NCI-H1105 (cell line): ENCODE data around the gene FHOD1.

Experiments
- DNase-seq: peaks from one replicate; lab custom pipeline; 2025; lab: John Stamatoyannopoulos, UW

FHOD1 gene

GRCh38 chr16:67277294-67277998, 30.2 kb upstream of the FHOD1 start:
- no peak for DNase-seq

- DNase-seq, result no peak
These were observed 28.0 kb upstream of the FHOD1 start for GRCh38 chr16:67275321-67275720.

GRCh38 chr16:67271446-67271845, 24.2 kb upstream of the FHOD1 start:
- no peak for DNase-seq

GRCh38 chr16:67270931-67271338, 23.7 kb upstream of the FHOD1 start:
- no peak for DNase-seq

GRCh38 chr16:67269766-67270165, 22.5 kb upstream of the FHOD1 start:
- no peak for DNase-seq

GRCh38 chr16:67268136-67268579, 20.9 kb upstream of the FHOD1 start:
- DNase-seq, result no peak

- DNase-seq, result no peak
These were observed 18.6 kb upstream of the FHOD1 start for GRCh38 chr16:67265834-67266233.

- no peak for DNase-seq
These were observed 17.6 kb upstream of the FHOD1 start for GRCh38 chr16:67264866-67265265.

GRCh38 chr16:67264277-67264676, 17.0 kb upstream of the FHOD1 start:
- no peak for DNase-seq

GRCh38 chr16:67263201-67263600, 15.9 kb upstream of the FHOD1 start:
- no peak for DNase-seq

- DNase-seq, result no peak
These were observed 13.3 kb upstream of the FHOD1 start for GRCh38 chr16:67260426-67261063.

- no peak for DNase-seq
These were observed 12.4 kb upstream of the FHOD1 start for GRCh38 chr16:67259705-67260104.

- no peak for DNase-seq
These were observed 11.0 kb upstream of the FHOD1 start for GRCh38 chr16:67258161-67258835.

GRCh38 chr16:67257486-67258160, 10.3 kb upstream of the FHOD1 start:
- no peak for DNase-seq

GRCh38 chr16:67256701-67257230, 9.5 kb upstream of the FHOD1 start:
- no peak for DNase-seq

GRCh38 chr16:67255553-67256221, 8.4 kb upstream of the FHOD1 start:
- DNase-seq, result no peak

GRCh38 chr16:67254801-67255552, 7.7 kb upstream of the FHOD1 start:
- no peak for DNase-seq

GRCh38 chr16:67252609-67253497, 5.6 kb upstream of the FHOD1 start:
- DNase-seq, result no peak

GRCh38 chr16:67250045-67250327, 2.7 kb upstream of the FHOD1 start:
- DNase-seq, result no peak
